HUES64 (cell line): ENCODE results near the gene PHACTR1.
A peak's percentile ranks its signal among the peaks of the same experiment; 100 is the strongest.
"Not testable (repeated sequence)": the region's sequence is repeated elsewhere in the genome, so short reads cannot be mapped to it uniquely, and the experiment has no call there.

Experiments
- H3K27ac ChIP-seq: 2 replicates; pipeline ENCODE4 v1.7.0; 2013; ENCODE audit warnings: low read depth, low read length, inconsistent platforms
- H3K27me3 ChIP-seq: 2 replicates; pipeline ENCODE4 v1.6.1; 2013; ENCODE audit warnings: mild to moderate bottlenecking, low read length; ENCODE audit not compliant: insufficient read depth
- H3K36me3 ChIP-seq: 2 replicates; pipeline ENCODE4 v1.6.1; 2013; ENCODE audit warnings: mild to moderate bottlenecking, low read length; ENCODE audit not compliant: insufficient read depth
- H3K4me1 ChIP-seq: 2 replicates; pipeline ENCODE4 v1.6.1; 2013; ENCODE audit warnings: mild to moderate bottlenecking, low read length, moderate library complexity; ENCODE audit not compliant: insufficient read depth
- H3K4me3 ChIP-seq: 2 replicates; pipeline ENCODE4 v1.5.1; 2013; ENCODE audit warnings: mild to moderate bottlenecking, low read length, moderate library complexity
- H3K9ac ChIP-seq: 2 replicates; pipeline ENCODE4 v1.6.1; 2013; ENCODE audit warnings: mild to moderate bottlenecking, low read depth, low read length
- H3K9me3 ChIP-seq: 2 replicates; pipeline ENCODE4 v1.6.1; 2013; ENCODE audit warnings: low read depth, low read length; ENCODE audit not compliant: insufficient read depth
- WGBS: fragments of 150-250, 120-280 bp; methylation state at CpG from one replicate; pipeline ENCODE4 v1.1.7; 2013; ENCODE audit warnings: missing lambda C conversion rate; 5-methylcytosine and 5-hydroxymethylcytosine counted together

Gene PHACTR1

DNA sequence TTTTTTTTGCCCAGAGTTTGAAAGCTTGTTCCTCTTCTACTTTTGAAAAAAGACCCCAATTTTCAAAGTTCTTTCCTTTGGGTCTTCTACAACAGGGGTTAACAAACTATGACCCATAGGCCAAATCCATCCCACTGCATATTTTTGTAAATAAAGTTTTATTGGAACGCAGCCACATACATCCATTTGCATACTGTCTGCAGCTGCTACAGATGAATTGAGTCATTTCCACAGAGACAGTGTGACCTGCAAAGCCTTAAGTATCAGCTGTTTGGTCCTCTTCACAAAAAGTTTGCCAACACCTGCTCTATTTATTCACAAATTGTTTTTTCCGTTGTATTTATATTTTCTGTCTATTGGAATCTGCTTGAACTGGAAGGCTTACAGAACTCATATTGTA is 422.6 kb downstream of the PHACTR1 start:
- H3K27me3 ChIP-seq, result no peaks in the 10 kb centered on the region
- 97% methylated on average over 1 of the region's 2 CpGs for WGBS
- peaks cover 14% of the 10 kb centered on the region; the same call in 1 of the 2 replicates for H3K4me1 ChIP-seq
- no peak overlapping the region for H3K27ac ChIP-seq
- no peak overlapping the region for H3K4me3 ChIP-seq
- H3K9me3 ChIP-seq, result no peaks in the 10 kb centered on the region
- H3K36me3 ChIP-seq, result no peaks in the 10 kb centered on the region
- H3K9ac ChIP-seq, result no peak overlapping the region

- WGBS, result 96% methylated on average over 1 of the region's 1 CpG
Observed at GRCh38 chr6:13140980-13141379, 424.4 kb downstream of the PHACTR1 start.

DNA sequence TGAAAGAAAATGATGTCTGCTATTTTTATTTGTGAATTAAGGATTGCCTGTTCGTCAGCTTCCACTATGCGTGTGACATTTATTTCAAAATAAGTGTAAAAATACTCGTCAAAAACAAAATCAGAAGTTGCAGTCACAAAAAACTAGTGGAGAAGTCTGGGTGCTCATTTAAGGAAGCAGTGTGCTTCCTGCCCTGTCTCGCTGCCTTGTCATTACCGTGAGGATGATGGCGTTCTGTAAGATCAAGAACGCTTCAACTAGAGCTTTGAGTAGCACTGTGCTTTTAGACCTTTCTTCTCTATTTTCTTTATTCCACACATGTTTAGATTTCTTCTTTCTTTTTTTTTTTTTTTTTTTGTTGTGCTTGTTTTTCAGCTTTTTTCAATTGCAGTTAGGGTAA is 424.8 kb downstream of the PHACTR1 start:
- H3K9ac ChIP-seq, result no peak overlapping the region
- H3K36me3 ChIP-seq, result no peaks in the 10 kb centered on the region
- H3K27ac ChIP-seq, result no peak overlapping the region
- H3K4me1 ChIP-seq, result peaks cover 9% of the 10 kb centered on the region; the same call in 1 of the 2 replicates
- WGBS, result 95% methylated on average over 7 of the region's 7 CpGs
- H3K27me3 ChIP-seq, result no peaks in the 10 kb centered on the region
- H3K9me3 ChIP-seq, result no peaks in the 10 kb centered on the region
- no peak overlapping the region for H3K4me3 ChIP-seq

More at GRCh38 chr6:13140980-13141379, 424.4 kb downstream of the PHACTR1 start:
- Histone ChIP-seq H3K4me1 (peaks cover 9% of the 10 kb centered on the region; the same call in 1 of the 2 replicates), H3K27me3 (no peaks in the 10 kb centered on the region), H3K9ac (no peak overlapping the region), H3K36me3 (no peaks in the 10 kb centered on the region), H3K9me3 (no peaks in the 10 kb centered on the region), H3K4me3 (no peak overlapping the region), H3K27ac (no peak overlapping the region)

- H3K27ac ChIP-seq, result no peak overlapping the region
- no peaks in the 10 kb centered on the region for H3K27me3 ChIP-seq
- H3K4me3 ChIP-seq, result no peak overlapping the region
- H3K4me1 ChIP-seq, result peaks cover 9% of the 10 kb centered on the region; the same call in 1 of the 2 replicates
- H3K9ac ChIP-seq, result no peak overlapping the region
- no CpG with 5 or more reads among the region's 3 CpGs for WGBS
- H3K36me3 ChIP-seq, result no peaks in the 10 kb centered on the region
- H3K9me3 ChIP-seq, result no peaks in the 10 kb centered on the region
Observed at GRCh38 chr6:13142611-13143010, 426.0 kb downstream of the PHACTR1 start.

- Histone ChIP-seq H3K9ac (no peak overlapping the region), H3K4me1 (peaks cover 22% of the 10 kb centered on the region)
- 96% methylated on average over 2 of the region's 3 CpGs for WGBS
Observed at GRCh38 chr6:13146442-13146841, 429.9 kb downstream of the PHACTR1 start.

GRCh38 chr6:13147376-13147775 is 430.8 kb downstream of the PHACTR1 start:
- no peaks in the 10 kb centered on the region for H3K27me3 ChIP-seq
- WGBS, result 100% methylated on average over 1 of the region's 1 CpG

More at GRCh38 chr6:13146442-13146841, 429.9 kb downstream of the PHACTR1 start:
- no peaks in the 10 kb centered on the region for H3K27me3 ChIP-seq
- no peak overlapping the region for H3K4me3 ChIP-seq
- H3K9me3 ChIP-seq, result no peaks in the 10 kb centered on the region
- no peak overlapping the region for H3K27ac ChIP-seq
- no peaks in the 10 kb centered on the region for H3K36me3 ChIP-seq

DNA sequence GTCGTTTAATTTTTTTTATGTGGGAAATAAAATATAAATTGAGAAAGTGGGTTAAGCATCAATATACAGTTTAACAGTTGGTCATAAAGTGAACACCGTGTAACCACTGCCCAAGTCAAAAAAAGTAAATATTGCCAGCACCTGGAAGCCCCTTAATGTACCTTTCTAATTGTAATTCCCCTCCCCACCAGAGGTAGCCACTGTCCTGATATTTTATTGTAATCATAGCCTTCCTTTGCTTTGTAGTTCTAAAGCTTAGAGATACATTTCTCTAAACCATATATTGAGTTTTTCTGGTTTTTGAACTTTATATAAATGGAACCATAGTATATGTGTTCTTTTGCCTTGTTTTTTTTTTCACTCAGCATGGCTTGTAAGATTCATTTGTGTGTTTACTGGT is 431.2 kb downstream of the PHACTR1 start:
- 94% methylated on average over 2 of the region's 2 CpGs for WGBS
- no peak overlapping the region for H3K4me3 ChIP-seq
- H3K36me3 ChIP-seq, result no peaks in the 10 kb centered on the region
- H3K4me1 ChIP-seq, result peaks cover 28% of the 10 kb centered on the region
- H3K9ac ChIP-seq, result no peak overlapping the region
- H3K9me3 ChIP-seq, result no peaks in the 10 kb centered on the region
- no peak overlapping the region for H3K27ac ChIP-seq
- H3K27me3 ChIP-seq, result no peaks in the 10 kb centered on the region

More at GRCh38 chr6:13147376-13147775, 430.8 kb downstream of the PHACTR1 start:
- Histone ChIP-seq H3K27ac (no peak overlapping the region), H3K9me3 (no peaks in the 10 kb centered on the region), H3K9ac (no peak overlapping the region), H3K4me1 (peaks cover 24% of the 10 kb centered on the region), H3K4me3 (no peak overlapping the region), H3K36me3 (no peaks in the 10 kb centered on the region)

DNA sequence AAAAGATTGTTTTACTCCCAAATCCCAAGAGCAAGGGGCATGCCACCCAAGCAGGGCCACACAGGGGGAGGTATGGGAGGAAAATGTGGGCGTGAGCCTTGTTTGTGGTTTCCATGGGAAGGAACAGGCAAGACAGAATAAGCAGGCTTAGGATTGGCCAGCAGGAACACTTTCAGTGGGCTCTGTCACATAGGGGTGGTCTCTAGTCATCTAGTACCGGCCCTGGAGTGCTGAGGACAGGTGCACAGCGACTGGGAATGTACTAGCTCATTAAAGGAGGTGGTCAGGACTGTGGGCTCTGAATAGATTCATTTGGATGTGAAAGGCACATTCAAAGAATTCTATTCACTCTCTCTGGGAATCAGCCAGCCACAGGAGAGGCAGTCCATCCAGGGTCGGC is 436.2 kb downstream of the PHACTR1 start:
- WGBS, result 28% methylated on average over 4 of the region's 4 CpGs
- H3K9ac ChIP-seq, result no peak overlapping the region
- no peaks in the 10 kb centered on the region for H3K27me3 ChIP-seq
- H3K4me3 ChIP-seq, result no peak overlapping the region
- peaks cover 29% of the 10 kb centered on the region for H3K4me1 ChIP-seq
- H3K27ac ChIP-seq, result peak overlapping the region; percentile 63; the same call in 1 of the 2 replicates
- H3K36me3 ChIP-seq, result no peaks in the 10 kb centered on the region
- no peaks in the 10 kb centered on the region for H3K9me3 ChIP-seq

DNA sequence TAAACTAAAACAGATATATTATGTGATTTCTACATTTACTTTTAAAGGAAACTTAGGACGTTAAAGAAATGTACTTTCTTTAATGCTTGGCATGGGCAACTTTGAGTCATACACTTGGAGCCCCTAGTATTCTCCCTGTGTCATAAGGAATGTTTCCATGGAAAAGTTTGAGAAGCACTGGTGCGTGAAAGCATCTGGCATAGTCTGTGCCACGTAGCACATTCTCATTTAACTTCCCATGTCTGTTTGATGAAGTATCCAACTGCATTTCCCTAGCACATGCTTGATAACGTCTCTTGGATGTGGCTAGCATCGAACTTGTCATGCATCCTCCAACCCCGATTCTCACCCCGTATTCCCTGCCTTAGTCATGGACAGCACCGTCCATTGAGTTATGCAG is 439.8 kb downstream of the PHACTR1 start:
- Histone ChIP-seq H3K9ac (no peak overlapping the region), H3K36me3 (no peaks in the 10 kb centered on the region), H3K27me3 (no peaks in the 10 kb centered on the region), H3K4me1 (peaks cover 15% of the 10 kb centered on the region), H3K9me3 (no peaks in the 10 kb centered on the region), H3K27ac (no peak overlapping the region), H3K4me3 (no peak overlapping the region)
- 93% methylated on average over 8 of the region's 8 CpGs for WGBS

DNA sequence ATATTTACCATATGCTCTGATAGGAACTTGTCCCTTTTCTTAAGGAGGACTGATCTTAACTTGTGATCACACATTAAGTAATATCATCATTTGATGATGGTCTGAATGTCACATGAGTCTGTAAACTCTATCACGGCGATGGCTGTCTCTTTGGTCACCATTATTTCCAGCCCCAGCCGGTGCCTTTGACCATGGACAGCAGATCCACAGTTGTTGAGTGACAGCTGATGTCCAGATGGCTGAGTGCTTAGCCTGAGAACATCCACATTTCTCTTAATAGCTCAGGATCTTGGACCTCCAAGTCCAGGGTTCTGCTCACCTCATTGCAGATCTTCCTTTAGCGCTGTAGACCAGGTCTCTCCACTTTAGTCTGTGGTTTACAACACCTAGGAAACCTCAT is 440.7 kb downstream of the PHACTR1 start:
- Histone ChIP-seq H3K9me3 (no peaks in the 10 kb centered on the region), H3K9ac (no peak overlapping the region), H3K4me1 (peaks cover 15% of the 10 kb centered on the region), H3K36me3 (no peaks in the 10 kb centered on the region), H3K4me3 (no peak overlapping the region), H3K27ac (no peak overlapping the region), H3K27me3 (no peaks in the 10 kb centered on the region)
- WGBS, result 96% methylated on average over 4 of the region's 4 CpGs

DNA sequence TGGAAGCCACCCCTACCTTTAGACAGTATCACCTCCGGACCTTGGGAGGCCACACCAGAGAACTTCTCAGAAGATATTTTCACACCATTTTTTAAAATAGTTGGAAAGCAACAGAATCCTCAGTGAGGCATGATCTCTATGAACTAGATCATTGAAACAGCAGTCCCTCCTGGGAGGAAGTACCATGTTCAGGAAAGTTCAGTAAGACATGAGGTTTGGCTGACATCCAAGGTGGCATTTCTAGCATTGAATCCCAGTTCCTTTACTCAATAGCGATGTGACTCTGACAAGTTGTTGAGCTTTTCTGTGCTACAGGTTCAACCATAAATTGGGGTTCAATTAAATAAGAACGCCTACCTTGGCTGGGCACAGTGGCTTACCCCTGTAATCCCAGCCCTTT is 442.7 kb downstream of the PHACTR1 start:
- no peaks in the 10 kb centered on the region for H3K9me3 ChIP-seq
- no peaks in the 10 kb centered on the region for H3K36me3 ChIP-seq
- H3K9ac ChIP-seq, result no peak overlapping the region
- no peak overlapping the region for H3K27ac ChIP-seq
- no peaks in the 10 kb centered on the region for H3K27me3 ChIP-seq
- no peaks in the 10 kb centered on the region for H3K4me1 ChIP-seq
- WGBS, result 93% methylated on average over 3 of the region's 3 CpGs
- H3K4me3 ChIP-seq, result no peak overlapping the region

DNA sequence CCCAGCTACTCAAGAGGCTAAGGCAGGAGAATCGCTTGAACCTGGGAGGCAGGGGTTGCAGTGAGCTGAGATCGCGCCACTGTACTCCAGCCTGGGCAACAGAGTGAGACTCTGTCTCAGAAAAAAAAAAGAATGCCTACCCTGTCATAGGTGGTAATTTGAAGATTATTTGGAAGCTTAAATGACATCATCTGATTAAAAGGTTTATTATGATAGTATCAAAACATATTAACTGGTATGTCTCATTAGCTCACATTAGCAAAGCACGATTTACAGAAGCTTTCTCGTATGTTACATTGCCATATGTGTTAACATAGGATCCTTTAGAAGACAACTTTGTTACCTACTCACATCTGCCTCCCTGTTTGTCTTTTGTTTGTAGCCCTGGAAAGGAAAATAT is 443.3 kb downstream of the PHACTR1 start:
- not testable (repeated sequence) for H3K27me3 ChIP-seq, H3K27ac ChIP-seq, H3K4me3 ChIP-seq, H3K9me3 ChIP-seq, H3K36me3 ChIP-seq, H3K4me1 ChIP-seq, H3K9ac ChIP-seq
- WGBS, result 98% methylated on average over 5 of the region's 5 CpGs
